GM12875 (cell line): Measurements from ENCODE around the gene SRF.

Experiments used
- H3K4me3 ChIP-seq: one replicate; pipeline ENCODE4 v1.5.1; 2011; ENCODE audit warnings: low read depth, low read length, control low read depth
- TF ChIP-seq, protein P1 (sequence below): IDR thresholded peaks from 2 replicates; pipeline ENCODE4 v1.5.1; 2011; ENCODE audit warnings: low read depth, mild to moderate bottlenecking, control low read depth, inconsistent platforms, low read length, moderate library complexity, borderline replicate concordance; ENCODE audit not compliant: insufficient read depth

Gene SRF

DNA sequence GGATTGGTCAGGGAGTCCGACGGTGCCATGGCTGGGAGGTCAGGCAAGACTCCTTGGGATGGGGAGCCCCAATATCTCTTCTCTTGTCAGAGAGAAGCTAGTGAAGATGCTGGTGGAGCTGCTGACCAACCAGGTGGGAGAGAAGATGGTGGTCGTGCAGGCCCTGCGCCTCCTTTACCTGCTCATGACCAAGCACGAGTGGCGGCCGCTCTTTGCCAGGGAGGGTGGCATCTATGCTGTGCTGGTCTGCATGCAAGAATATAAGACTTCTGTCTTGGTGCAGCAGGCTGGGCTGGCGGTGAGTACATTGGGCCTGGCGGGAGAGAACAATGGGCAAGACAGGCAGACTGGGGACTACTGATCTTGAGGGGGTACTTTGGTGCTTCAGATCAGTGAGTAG is 21.8 kb downstream of the SRF start:
- no peak overlapping the region for H3K4me3 ChIP-seq
- TF ChIP-seq, protein P1, sequence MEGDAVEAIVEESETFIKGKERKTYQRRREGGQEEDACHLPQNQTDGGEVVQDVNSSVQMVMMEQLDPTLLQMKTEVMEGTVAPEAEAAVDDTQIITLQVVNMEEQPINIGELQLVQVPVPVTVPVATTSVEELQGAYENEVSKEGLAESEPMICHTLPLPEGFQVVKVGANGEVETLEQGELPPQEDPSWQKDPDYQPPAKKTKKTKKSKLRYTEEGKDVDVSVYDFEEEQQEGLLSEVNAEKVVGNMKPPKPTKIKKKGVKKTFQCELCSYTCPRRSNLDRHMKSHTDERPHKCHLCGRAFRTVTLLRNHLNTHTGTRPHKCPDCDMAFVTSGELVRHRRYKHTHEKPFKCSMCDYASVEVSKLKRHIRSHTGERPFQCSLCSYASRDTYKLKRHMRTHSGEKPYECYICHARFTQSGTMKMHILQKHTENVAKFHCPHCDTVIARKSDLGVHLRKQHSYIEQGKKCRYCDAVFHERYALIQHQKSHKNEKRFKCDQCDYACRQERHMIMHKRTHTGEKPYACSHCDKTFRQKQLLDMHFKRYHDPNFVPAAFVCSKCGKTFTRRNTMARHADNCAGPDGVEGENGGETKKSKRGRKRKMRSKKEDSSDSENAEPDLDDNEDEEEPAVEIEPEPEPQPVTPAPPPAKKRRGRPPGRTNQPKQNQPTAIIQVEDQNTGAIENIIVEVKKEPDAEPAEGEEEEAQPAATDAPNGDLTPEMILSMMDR: no peak

DNA sequence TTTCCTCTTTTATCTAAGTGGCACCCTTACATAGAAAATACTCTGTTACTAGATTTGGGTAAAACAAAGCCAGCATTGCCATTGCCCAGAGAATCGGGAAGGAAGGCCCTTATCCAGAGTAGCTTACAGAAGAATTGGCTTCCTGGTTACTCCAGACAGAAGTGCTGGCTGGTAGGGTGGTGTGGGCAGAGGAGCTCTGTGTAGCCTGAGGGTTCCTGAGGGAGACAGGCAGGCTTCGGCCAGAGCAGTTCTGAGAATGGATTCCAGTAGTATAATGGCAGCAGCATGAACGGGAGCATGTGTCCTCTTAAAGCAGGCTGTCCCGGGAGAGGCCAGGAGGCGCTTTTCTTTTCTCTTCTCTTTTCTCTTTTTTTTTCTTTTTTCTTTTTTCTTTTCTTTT is 22.9 kb downstream of the SRF start:
- H3K4me3 ChIP-seq: no peak overlapping the region
- TF ChIP-seq, protein P1: no peak

DNA sequence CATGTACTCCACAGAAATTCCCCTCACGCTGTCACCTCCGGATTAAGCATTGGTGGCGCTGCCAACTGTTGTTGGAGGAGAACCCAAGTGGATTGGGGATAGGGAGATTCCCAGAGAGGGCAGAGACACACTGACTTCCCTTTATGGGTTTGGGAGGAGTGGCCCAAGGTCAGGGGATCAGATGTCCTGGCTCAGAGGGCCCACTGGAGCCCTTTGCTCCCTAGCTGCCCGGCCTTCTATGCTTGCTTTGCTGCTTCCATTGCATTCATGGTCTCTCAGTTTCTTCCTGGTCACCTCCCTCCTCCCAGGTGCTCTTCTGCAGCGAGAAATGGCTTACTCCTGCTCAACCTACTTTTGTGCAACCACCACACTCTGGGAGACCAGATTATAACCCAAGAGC is 25.3 kb downstream of the SRF start:
- no peak overlapping the region for H3K4me3 ChIP-seq
- TF ChIP-seq, protein P1: no peak

DNA sequence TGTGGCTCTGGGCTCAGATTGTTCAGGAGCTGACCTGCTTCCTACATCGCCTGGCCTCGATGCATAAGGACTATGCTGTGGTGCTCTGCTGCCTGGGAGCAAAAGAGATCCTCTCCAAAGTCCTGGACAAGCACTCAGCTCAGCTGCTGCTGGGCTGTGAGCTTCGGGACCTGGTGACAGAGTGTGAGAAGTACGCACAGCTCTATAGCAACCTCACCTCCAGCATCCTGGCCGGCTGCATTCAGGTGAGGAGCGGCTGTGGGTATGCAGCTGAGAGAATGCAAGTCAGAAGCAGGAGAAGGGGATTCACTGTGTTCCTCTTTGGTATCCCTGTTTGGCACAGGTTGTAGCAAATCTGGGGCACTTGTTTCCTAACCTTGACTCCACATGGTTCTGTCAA is 28.8 kb downstream of the SRF start:
- TF ChIP-seq, protein P1: no peak
- H3K4me3 ChIP-seq: no peak overlapping the region

DNA sequence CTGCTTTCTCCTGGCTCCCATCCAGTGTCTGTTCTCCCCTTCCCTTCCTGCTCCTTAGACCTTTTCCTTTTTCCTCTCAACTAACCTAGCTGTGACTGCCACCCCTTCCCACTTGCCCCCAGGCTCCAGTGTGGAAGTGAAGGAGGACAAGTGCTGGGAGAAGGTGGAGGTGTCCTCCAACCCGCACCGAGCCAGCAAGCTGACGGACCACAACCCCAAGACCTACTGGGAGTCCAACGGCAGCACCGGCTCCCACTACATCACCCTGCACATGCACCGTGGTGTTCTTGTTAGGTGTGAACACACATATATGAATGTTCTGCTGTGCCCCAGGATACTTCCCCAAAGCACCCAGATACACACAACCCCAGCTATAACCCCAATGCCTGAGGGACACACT is 29.5 kb downstream of the SRF start:
- H3K4me3 ChIP-seq: no peak overlapping the region
- TF ChIP-seq, protein P1: no peak

DNA sequence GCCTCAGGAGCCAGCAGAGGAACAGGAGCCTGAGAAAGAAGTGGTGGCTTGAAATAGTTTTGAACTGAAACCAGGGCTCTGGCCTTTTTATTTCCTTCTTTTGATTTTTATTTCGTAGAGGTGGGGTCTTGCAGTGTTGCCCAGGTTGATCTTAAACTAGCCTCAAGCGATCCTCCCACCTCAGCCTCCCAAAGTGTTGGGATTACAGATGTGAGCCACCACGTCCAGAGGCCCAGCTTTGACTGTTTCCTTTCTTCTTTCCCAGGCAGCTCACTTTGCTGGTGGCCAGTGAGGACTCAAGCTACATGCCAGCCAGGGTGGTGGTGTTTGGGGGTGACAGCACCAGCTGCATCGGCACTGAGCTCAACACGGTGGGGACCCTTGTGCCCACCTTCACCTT is 31.4 kb downstream of the SRF start:
- no peak overlapping the region for H3K4me3 ChIP-seq
- TF ChIP-seq, protein P1: no peak

DNA sequence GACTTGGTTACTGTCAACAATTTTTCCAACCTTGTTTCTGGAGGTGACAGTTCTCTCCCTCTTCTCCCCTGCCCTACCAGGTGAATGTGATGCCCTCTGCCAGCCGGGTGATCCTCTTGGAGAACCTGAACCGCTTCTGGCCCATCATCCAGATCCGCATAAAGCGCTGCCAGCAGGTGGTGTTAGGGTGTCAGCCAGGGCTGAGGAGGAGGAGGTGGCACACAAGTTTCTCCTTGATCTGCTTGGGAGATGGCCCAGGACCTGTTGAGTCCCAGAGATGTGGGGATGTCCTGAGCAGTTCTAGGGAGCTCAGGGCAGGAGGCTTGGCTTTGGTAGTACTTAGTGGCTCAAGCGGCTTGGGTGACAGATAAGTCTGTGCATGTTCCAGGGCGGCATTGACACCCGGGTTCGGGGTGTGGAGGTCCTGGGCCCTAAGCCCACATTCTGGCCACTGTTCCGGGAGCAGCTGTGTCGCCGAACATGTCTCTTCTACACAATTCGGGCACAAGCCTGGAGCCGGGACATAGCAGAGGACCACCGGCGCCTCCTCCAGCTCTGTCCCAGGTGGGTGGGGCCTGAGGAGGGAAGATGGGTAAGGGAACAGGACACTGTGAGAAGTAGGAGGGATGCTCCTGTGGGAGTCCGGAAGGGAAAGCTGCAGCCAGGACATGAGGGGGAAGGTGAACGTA is 32.1 kb downstream of the SRF start:
- TF ChIP-seq, protein P1: no peak
- H3K4me3 ChIP-seq: no peak overlapping the region
